LNCAP (cell line): ENCODE results near the gene TOP2B.

Experiments used
- CTCF ChIP-seq: fragments of 450-650 bp; IDR thresholded peaks from 2 replicates; pipeline ENCODE4 v1.5.1; 2017; ENCODE audit warnings: mild to moderate bottlenecking

The TOP2B gene

DNA sequence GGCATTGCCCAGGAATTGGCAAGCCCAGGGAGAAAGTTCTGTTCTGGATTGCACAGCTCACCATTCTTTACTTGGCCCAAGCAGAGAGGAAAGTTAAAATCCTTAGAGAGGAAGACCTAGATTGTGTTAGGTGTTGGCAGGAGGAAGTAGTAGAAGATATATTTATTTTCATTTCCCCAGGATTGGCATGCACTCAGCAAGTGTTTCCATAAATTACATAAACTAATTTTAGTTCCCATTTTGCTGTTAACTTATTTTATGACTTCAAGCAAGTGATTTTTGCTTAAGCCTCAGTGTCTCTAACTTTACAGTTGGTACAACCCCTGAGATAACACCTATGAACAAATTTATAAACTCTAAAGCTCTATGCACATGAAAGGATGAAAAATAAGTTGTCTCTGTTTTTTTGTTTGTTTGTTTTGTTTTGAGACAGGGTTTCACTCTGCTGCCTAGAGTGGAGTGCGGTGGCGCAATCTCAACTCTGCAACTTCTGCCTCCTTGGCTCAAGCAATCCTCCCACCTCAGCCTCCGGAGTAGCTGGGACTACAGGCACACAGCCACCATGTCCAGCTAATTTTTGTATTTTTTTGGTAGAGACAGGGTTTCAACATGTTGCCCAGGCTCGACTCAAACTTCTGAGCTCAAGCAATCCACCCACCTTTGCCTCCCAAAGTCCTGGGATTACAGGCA, 31.2 kb upstream of the TOP2B start:
- TF ChIP-seq CTCF, result no peak

GRCh38 chr3:25693238-25693637, 28.5 kb upstream of the TOP2B start:
- TF ChIP-seq CTCF, result no peak

GRCh38 chr3:25692341-25692740, 27.6 kb upstream of the TOP2B start:
- TF ChIP-seq CTCF, result no peak

- no peak for TF ChIP-seq CTCF
Measured at GRCh38 chr3:25690768-25691533, 26.2 kb upstream of the TOP2B start.

GRCh38 chr3:25689226-25689625, 24.5 kb upstream of the TOP2B start:
- no peak for TF ChIP-seq CTCF

DNA sequence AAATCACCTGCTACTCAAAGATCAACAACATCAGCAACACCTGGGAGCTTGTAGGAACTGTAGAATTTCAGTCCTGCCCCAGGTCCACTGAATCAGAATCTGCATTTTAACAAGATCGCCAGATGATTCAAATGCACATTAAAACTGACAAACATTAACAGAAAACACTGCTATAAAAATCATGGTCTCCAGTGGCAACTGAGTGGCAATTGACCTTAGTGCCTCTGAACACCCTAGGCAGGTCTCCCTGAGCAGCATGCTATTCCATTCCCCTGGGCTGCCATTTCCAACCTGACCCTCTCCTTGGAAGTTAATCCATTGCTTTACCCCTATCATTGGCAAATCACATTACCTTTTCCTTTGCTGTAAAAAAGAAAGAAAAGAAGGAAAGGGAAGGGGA, 23.0 kb upstream of the TOP2B start:
- TF ChIP-seq CTCF, result no peak

GRCh38 chr3:25686766-25687165, 22.1 kb upstream of the TOP2B start:
- no peak for TF ChIP-seq CTCF
